Muscle layer of duodenum (tissue), 2 donors: ENCODE data around the gene CCNI2.
A peak's percentile ranks its signal among the peaks of the same experiment; 100 is the strongest.

Experiments used
- H3K27ac ChIP-seq: one replicate; pipeline ENCODE4 v1.7.0; 2013; ENCODE audit warnings: mild to moderate bottlenecking, low read length
- H3K27me3 ChIP-seq: one replicate; pipeline ENCODE4 v1.7.0; 2013; ENCODE audit warnings: low read depth, mild to moderate bottlenecking, control low read depth, low read length
- H3K36me3 ChIP-seq, 2 donors: one replicate each; pipeline ENCODE4 v1.7.0; 2013; ENCODE audit warnings: low read length in 2 of 2, control low read depth in 1 of 2, mild to moderate bottlenecking in 1 of 2; ENCODE audit not compliant: insufficient read depth in 2 of 2, control insufficient read depth in 1 of 2
- H3K4me1 ChIP-seq, 2 donors: one replicate each; pipeline ENCODE4 v1.7.0; 2013; ENCODE audit warnings: low read length in 2 of 2, mild to moderate bottlenecking in 2 of 2, control low read depth in 1 of 2, moderate library complexity in 1 of 2; ENCODE audit not compliant: insufficient read depth in 2 of 2, control insufficient read depth in 1 of 2
- H3K4me3 ChIP-seq, 2 donors: one replicate each; pipeline ENCODE4 v1.7.0; 2013; ENCODE audit warnings: low read length in 2 of 2, low read depth in 1 of 2, mild to moderate bottlenecking in 1 of 2
- H3K9me3 ChIP-seq, 2 donors: one replicate each; pipeline ENCODE4 v1.7.0; 2013; ENCODE audit warnings: low read length in 2 of 2, control low read depth in 1 of 2, mild to moderate bottlenecking in 1 of 2; ENCODE audit not compliant: control insufficient read depth in 1 of 2
- donor health status: healthy.

The CCNI2 gene

DNA sequence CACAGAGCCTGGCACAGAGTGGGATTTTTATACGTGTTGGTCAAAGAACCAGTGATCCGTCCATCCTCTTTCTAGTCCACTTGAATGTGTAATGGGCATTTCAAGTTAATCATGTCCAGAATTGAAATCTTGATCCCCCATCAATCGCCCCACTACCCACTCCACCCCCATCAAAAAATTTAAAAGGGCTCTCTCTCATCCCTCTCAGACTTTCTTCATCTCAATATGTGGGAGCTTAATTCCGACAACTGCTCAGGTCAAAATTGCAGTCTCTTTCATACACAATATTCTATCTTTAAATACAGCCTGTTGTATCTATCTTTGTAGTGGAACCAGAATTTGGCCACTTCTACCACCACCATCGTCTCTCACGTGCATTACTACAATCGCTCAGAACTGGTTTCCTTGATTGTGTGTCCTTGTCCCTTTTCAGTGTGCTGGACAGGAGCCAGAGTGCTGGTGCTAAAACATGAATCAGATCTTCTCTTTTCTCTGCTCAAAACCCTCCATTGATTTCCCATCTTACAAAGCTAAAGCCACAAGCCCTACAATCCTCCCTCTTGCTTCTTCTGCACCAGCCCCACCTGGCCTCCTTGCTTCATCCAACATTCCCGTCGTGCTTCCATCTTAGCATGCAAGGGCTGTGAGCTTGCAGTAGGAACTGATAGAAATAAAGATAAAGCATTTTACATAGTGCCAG lies 9.1 kb upstream of the CCNI2 start:
- H3K4me3 ChIP-seq = peak overlapping the region; percentile 69 to 99
- H3K36me3 ChIP-seq = no peaks in the 10 kb centered on the region
- peaks cover 6% of the 10 kb centered on the region for H3K27me3 ChIP-seq
- H3K27ac ChIP-seq = no peak overlapping the region
- peaks cover 0 to 13% of the 10 kb centered on the region in 2 donors for H3K4me1 ChIP-seq
- H3K9me3 ChIP-seq = no peaks in the 10 kb centered on the region

GRCh38 chr5:132739232-132739631 lies 8.0 kb upstream of the CCNI2 start:
- no peak overlapping the region for H3K27ac ChIP-seq
- no peak overlapping the region for H3K4me3 ChIP-seq
- no peaks in the 10 kb centered on the region for H3K9me3 ChIP-seq
- peaks cover 6% of the 10 kb centered on the region for H3K27me3 ChIP-seq
- no peaks in the 10 kb centered on the region for H3K36me3 ChIP-seq
- H3K4me1 ChIP-seq = peaks cover 0 to 13% of the 10 kb centered on the region in 2 donors

DNA sequence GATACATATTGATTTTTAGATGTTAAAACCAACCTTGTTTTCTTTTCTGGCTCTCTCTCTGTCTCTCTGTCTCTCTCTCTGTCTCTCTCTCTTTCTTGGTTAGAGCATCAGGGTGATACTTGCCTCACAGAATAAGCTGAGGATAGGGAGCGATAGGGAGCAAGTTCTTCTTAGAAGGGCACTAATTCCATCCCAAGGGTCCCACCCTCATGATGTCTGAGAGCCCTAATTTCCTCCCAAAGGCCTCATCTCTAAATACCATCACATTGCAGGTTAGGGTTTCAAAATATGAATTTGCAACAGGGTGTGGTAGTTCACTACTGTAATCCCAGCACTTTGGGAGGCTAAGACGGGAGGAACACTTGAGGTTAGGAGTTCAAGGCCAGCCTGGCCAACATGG lies 5.1 kb upstream of the CCNI2 start:
- H3K27ac ChIP-seq = no peak overlapping the region
- H3K36me3 ChIP-seq = no peaks in the 10 kb centered on the region
- no peak overlapping the region for H3K4me3 ChIP-seq
- peaks cover 13% of the 10 kb centered on the region for H3K27me3 ChIP-seq
- H3K9me3 ChIP-seq = no peaks in the 10 kb centered on the region
- H3K4me1 ChIP-seq = peaks cover 0 to 4% of the 10 kb centered on the region in 2 donors

GRCh38 chr5:132742626-132743025 lies 4.6 kb upstream of the CCNI2 start:
- Histone ChIP-seq H3K9me3 (no peaks in the 10 kb centered on the region), H3K4me3 (no peak overlapping the region), H3K27me3 (peaks cover 13% of the 10 kb centered on the region)

GRCh38 chr5:132744659-132745058 lies 2.6 kb upstream of the CCNI2 start:
- Histone ChIP-seq H3K27ac (no peak overlapping the region), H3K36me3 (no peaks in the 10 kb centered on the region), H3K4me1 (peaks cover 0 to 11% of the 10 kb centered on the region in 2 donors), H3K4me3 (no peak overlapping the region), H3K9me3 (no peaks in the 10 kb centered on the region), H3K27me3 (peaks cover 13% of the 10 kb centered on the region)

More at GRCh38 chr5:132742626-132743025, 4.6 kb upstream of the CCNI2 start:
- Histone ChIP-seq H3K27ac (no peak overlapping the region), H3K4me1 (peaks cover 0 to 9% of the 10 kb centered on the region in 2 donors), H3K36me3 (no peaks in the 10 kb centered on the region)

DNA sequence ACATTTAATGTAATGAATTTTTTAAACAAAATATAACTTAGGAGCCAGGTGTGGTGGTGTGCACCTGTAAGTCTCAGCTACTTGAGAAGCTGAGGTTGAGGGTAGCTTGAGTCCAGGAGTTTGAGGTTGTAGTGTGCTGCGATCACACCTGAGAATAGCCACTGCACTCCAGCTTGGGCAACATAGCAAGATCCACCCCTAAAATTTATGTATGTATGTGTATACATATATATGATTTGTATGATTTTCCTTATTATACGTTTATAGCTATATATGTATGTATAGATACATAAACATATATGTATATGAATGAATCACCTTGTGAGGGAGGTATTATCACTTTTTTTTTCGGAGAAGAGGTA lies 653 bp upstream of the CCNI2 start:
- H3K4me3 ChIP-seq = peak overlapping the region; percentile 53 to 64
- H3K27me3 ChIP-seq = peaks cover 13% of the 10 kb centered on the region
- peaks cover 0 to 11% of the 10 kb centered on the region in 2 donors for H3K4me1 ChIP-seq
- H3K27ac ChIP-seq = no peak overlapping the region
- peaks cover 0 to under 1% of the 10 kb centered on the region in 2 donors for H3K36me3 ChIP-seq
- H3K9me3 ChIP-seq = no peaks in the 10 kb centered on the region

- H3K4me3 ChIP-seq = peak overlapping the region in 1 of 2 donors; percentile 64
- H3K4me1 ChIP-seq = peaks cover 0 to 11% of the 10 kb centered on the region in 2 donors
- H3K27ac ChIP-seq = no peak overlapping the region
- peaks cover 0 to 8% of the 10 kb centered on the region in 2 donors for H3K36me3 ChIP-seq
- H3K9me3 ChIP-seq = no peaks in the 10 kb centered on the region
- H3K27me3 ChIP-seq = peaks cover 7% of the 10 kb centered on the region
These were observed 602 bp downstream of the CCNI2 start for GRCh38 chr5:132747616-132748440.

- H3K4me3 ChIP-seq = no peak overlapping the region
- H3K27me3 ChIP-seq = peaks cover 7% of the 10 kb centered on the region
- peaks cover 0 to 11% of the 10 kb centered on the region in 2 donors for H3K4me1 ChIP-seq
- H3K9me3 ChIP-seq = no peaks in the 10 kb centered on the region
- no peak overlapping the region for H3K27ac ChIP-seq
- peaks cover 0 to 8% of the 10 kb centered on the region in 2 donors for H3K36me3 ChIP-seq
These were observed 1.3 kb downstream of the CCNI2 start for GRCh38 chr5:132748522-132749000.

GRCh38 chr5:132749506-132749905 lies 2.3 kb downstream of the CCNI2 start:
- H3K9me3 ChIP-seq = no peaks in the 10 kb centered on the region
- no peak overlapping the region for H3K27ac ChIP-seq
- no peak overlapping the region for H3K4me3 ChIP-seq
- peaks cover 7% of the 10 kb centered on the region for H3K27me3 ChIP-seq
- peaks cover 0 to 13% of the 10 kb centered on the region in 2 donors for H3K36me3 ChIP-seq
- H3K4me1 ChIP-seq = peaks cover 0 to 11% of the 10 kb centered on the region in 2 donors

GRCh38 chr5:132750471-132751230 lies 3.4 kb downstream of the CCNI2 start:
- H3K4me1 ChIP-seq = peaks cover 0 to 11% of the 10 kb centered on the region in 2 donors
- H3K36me3 ChIP-seq = peaks cover 0 to 13% of the 10 kb centered on the region in 2 donors
- no peak overlapping the region for H3K27ac ChIP-seq
- H3K9me3 ChIP-seq = no peaks in the 10 kb centered on the region
- H3K4me3 ChIP-seq = no peak overlapping the region
- H3K27me3 ChIP-seq = peaks cover 3% of the 10 kb centered on the region

DNA sequence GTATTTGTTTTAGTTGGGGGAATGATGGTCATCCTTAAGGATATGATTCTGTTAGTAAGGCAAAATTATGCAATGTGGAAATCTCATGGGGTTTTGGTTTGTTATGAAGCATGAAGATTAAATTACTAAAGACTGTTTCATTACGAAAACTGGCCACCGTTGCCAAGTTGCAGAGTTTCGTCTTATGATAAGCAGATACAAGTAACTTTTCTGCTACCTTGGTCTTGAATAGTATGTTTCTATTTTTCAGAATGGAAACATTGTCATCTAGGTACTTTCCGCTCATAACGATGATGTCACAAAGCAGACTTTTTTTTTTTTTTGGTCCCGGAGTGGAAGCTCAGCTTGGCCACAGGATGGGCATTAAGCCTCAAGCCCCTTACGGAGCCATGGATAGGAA lies 4.2 kb downstream of the CCNI2 start:
- Histone ChIP-seq H3K27ac (no peak overlapping the region), H3K9me3 (no peaks in the 10 kb centered on the region), H3K4me3 (no peak overlapping the region), H3K36me3 (peaks cover 0 to 13% of the 10 kb centered on the region in 2 donors), H3K27me3 (no peaks in the 10 kb centered on the region), H3K4me1 (peaks cover 0 to 11% of the 10 kb centered on the region in 2 donors)
